Renal pelvis (tissue), 4 donors: ENCODE measurements around the gene GMEB2. TPM values are rescaled to one million over a fixed set of nuclear protein-coding genes. Genes with fewer than 3 reads are reported as not detected.
A peak's percentile ranks its signal among the peaks of the same experiment; 100 is the strongest.
"Not testable (repeated sequence)": the region's sequence is repeated elsewhere in the genome, so short reads cannot be mapped to it uniquely, and the experiment has no call there.

Experiments used
- DNase-seq: peaks from one replicate; pipeline ENCODE4 v3.0.0-alpha.2; 2013
- polyA plus RNA-seq, 3 donors: library from polyadenylated mRNA; unstranded; fragments of 120-200 nt; gene quantifications; one replicate each; pipeline ENCODE4 v1.2.1, GENCODE V29; 2013; ENCODE audit not compliant: insufficient read length in 3 of 3

GMEB2 gene
- polyA plus RNA-seq, 3 donors: 12.4 to 14.2 (median 12.8) TPM

GRCh38 chr20:63641146-63641791 is 14.4 kb upstream of the GMEB2 start:
- DNase-seq: no peak

- DNase-seq: not testable (repeated sequence)
These were observed 13.8 kb upstream of the GMEB2 start for GRCh38 chr20:63640686-63641085.

DNA sequence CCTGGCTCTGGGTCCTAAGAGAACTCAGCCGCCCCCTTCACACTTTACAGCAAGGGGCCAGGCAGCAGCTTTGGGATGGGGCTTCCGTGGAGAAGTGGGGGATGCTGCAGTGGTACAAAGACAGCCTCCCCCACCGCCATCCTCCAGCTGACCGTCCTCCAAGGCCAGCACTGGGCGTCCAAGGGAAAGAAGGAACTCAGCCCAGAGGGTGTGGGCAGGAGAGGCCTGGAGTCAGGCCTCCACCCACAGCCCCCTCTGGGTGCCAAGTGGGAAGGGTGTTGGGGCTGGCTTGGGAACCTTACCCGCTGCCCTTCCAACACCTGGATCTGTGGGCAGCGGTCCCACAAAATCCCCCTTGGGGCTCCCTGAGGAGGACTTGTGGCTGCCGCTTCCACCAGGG is 13.2 kb upstream of the GMEB2 start:
- no peak for DNase-seq

DNA sequence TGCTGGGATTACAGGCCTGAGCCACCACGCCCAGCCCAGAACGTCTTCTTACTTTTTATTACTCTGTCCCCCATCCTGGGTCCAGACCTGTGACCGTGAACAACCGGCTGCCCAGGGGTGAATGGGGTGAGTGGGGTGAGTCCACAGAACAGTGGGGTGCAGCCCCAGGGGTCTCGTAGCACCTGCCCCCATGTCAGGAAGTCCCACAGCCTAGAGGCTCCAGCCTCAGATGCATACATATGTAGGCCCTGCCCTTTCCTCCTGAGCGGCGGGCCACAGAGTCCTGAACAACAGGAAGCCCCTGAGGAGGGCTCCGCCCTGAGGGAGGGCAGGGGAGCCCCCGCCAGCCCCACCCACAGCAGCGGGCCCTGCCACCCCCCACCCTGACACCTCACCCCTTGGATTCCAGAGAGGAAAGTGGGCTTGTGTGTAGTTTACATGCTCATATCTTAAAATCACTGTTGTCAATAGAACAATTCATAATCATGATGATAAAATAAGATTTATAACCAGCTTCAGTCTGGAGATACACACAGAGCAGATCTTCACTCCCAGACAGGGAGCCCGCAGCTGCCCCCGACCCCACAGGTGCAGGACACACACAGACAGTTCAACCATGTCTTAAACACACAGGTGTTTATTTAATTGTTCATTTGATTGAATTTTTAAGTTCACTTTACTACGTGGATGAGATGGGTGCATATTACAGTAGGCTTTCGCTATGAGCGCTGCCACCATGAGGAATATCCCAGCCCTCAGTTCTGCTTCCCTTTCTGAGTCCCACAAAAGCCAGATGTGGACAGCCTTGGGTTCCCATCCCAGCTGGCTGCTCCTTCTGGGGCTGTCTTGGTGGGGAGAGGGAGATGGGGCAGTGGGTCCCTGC is 12.4 kb upstream of the GMEB2 start:
- DNase-seq: no peak

- no peak for DNase-seq
These were observed 10.1 kb upstream of the GMEB2 start for GRCh38 chr20:63636752-63637628.

GRCh38 chr20:63635431-63636141 is 8.7 kb upstream of the GMEB2 start:
- no peak for DNase-seq

DNA sequence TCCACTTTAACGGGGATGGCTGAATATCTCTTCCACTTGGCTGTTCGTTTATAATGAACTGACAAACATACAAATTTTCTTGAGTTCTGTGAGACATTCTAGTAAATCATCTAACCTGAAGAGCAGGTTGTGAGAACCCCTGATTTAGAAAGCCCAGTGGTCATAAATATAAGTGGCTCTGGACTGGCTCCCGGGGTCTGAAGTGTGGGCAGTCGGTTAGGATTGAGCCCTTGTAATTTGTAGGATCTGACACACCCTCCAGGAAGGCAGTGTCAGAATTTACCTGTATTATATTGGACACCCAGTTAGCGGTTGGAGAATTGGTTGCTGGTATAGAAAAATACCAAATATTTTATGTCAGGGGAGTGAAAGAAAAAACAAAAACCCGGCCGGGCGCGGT is 6.8 kb upstream of the GMEB2 start:
- DNase-seq: no peak

DNA sequence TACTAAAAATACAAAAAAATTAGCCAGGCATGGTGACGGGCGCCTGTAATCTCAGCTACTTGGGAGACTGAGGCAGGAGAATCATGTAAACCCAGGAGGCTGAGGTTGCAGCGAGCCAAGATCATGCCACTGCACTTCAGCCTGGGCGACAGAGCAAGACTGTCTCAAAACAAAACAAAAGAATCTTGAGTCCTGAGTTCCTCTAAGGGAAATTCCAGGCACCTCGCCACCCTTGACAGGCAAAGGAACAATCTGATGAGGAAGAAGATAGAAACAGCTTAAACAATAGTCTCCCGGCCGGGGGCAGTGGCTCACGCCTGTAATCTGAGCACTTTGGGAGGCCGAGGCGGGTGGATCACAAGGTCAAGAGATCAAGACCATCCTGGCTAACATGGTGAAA is 4.5 kb upstream of the GMEB2 start:
- DNase-seq: peak; percentile 56

- DNase-seq: not testable (repeated sequence)
These were observed 4.1 kb upstream of the GMEB2 start for GRCh38 chr20:63630956-63631355.

DNA sequence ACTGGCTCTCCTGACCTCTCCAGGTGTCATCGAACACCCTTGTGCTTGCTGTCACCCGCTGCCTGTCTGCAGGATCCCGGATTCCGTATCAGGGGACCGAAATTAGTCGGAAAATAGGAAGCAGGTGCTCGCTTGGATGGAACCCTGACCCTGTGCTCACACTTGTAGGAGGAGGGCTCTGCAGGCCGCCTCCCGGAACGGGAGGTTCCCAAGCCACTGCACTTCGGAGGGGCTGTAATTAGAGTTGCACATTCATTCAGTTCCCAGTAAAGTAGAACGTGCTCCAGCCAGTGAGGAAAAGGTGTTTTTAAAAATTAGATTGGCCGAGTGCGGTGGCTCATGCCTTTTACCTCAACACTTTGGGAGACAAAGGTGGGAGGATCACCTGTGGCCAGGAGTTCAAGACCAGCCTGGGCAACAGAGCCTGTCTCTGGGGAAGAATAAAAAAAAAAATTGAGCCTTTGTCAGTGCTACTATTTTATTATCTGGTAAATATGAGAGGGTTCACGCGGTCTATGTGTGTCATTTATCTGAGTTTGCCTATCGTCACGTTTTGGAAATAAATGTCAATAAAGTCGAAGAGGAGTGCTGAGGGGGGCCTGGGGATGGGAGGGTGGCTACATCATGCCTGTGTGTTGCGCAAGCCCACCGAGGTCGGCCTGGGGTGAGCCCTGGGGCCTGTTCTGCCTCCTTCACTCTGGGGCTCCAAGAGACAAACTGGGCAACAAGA is 1.5 kb upstream of the GMEB2 start:
- peak; percentile 72 for DNase-seq

DNA sequence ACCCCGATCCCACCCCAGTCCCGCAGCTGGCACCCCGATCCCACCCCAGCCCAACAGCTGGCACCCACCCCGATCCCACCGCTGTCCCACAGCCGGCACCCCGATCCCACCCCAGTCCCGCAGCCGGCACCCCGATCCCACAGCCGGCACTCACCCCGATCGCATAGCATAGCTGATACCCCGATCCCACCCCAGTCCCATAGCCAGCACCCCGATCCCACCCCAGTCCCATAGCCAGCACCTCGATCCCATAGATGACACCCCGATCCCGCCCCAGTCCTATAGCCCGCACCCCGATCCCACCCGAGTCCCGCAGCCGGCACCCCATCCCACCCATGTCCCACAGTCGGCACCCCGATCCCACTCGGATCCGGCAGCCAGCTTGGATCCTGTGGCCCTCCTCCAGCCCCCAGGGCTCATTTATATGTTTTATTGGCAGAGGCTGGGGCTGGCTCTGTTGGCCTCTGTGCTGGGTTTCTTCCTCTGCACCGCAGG is 897 bp upstream of the GMEB2 start:
- DNase-seq: no peak

GRCh38 chr20:63627129-63627750 is 339 bp upstream of the GMEB2 start:
- peak; percentile 94 for DNase-seq

DNA sequence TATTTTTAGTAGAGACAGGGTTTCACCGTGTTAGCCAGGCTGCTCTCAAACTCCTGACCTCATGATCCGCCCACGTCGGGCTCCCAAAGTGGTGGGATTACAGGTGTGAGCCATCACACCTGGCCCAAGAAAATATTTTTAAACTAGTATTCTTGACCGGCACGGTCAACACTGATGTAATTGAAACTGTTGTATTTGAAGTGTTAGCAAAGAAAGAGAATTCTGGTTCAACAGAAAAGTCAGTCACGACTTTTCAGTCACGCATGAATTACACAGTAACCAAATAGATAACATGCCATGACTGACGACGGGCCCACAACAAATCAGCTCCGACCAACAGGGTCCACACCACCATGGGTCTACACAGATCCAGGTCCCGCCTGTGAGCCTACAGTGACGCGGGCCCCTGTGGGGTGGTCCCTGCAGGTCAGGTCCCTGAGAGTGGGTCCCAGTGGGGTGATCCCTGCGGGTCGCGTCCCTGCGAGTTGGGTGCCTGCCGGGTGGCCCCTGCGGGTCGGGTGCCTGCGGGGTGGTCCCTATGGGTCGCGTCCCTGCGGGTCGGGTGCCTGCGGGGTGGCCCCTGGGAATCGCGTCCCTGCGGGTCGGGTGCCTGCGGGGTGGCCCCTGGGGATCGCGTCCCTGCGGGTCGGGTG is 1.0 kb downstream of the GMEB2 start:
- peak; percentile 27 for DNase-seq

DNA sequence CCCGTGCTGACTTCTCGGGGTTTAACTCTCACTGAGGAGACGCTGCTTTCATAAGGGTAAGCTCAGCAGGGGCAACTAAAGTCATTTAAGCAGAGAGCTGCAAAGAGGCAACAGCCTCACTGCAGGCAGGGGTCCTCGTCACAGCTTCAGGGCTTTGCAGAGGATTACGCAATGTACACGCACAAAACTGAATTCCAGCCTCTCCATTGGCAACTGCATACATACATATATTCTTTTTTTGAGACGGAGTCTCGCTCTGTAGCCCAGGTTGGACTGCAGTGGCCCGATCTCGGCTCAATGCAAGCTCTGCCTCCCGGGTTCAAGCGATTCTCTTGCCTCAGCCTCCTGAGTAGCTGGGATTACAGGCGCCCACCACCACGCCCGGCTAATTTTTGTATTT is 2.4 kb downstream of the GMEB2 start:
- no peak for DNase-seq

DNA sequence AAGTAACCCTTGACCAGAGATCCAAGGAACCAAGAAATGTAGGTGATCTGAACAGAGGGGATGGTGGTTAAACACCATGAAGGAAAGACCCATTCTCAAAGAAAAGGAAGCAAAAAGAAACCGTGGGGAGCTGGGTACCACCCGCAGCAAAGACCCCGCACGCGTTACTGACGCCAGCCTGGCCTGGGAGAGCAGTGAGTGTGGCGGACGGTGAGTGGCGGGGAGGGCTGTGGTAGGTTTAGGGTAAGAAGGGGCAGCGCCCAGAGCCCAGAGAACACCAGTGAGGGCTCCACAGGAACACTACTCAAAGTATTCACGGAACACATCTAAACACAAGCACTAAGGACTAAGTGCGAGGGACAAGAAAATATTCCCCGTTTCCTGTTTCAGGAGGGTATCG is 4.2 kb downstream of the GMEB2 start:
- no peak for DNase-seq

GRCh38 chr20:63622096-63622495 is 4.8 kb downstream of the GMEB2 start:
- DNase-seq: no peak

DNA sequence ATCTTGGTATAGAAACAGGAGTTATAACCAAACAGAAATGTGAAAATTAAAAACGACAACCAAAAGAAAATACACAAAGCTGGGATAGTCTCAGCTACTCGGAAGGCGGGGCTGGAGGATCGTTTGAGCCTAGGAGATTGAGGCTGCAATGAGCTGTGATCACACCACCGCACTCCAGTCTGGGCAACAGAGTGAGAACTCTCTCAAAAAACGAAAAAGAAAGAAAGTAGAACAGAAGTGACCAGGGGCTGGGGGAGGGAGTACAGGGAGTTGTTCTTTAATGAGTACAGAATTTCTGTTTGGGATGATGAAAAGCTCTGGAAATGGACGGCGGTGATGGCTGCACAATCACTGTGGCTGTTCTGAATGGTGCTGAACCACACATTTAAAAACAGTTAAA is 5.9 kb downstream of the GMEB2 start:
- no peak for DNase-seq

- DNase-seq: no peak
These were observed 7.4 kb downstream of the GMEB2 start for GRCh38 chr20:63619505-63619904.

- no peak for DNase-seq
These were observed 7.8 kb downstream of the GMEB2 start for GRCh38 chr20:63619086-63619485.
